NCI-H1930 (cell line): ENCODE data around the gene SLC38A8.

Experiments used
- DNase-seq, 2 experiments: peaks; one replicate each; lab custom pipeline; 2025; lab: John Stamatoyannopoulos, UW

Gene SLC38A8

GRCh38 chr16:84068783-84069462 is 26.3 kb upstream of the SLC38A8 start:
- DNase-seq, result no peak

- DNase-seq, result no peak
Observed at GRCh38 chr16:84068041-84068440, 25.4 kb upstream of the SLC38A8 start.

- no peak for DNase-seq
Observed at GRCh38 chr16:84067640-84068039, 25.0 kb upstream of the SLC38A8 start.

- DNase-seq, result peak in 1 of 2 experiments; percentile 26
Observed at GRCh38 chr16:84065536-84066132, 23.0 kb upstream of the SLC38A8 start.

GRCh38 chr16:84063980-84064379 is 21.4 kb upstream of the SLC38A8 start:
- no peak for DNase-seq

- peak; percentile 10 to 19 for DNase-seq
Observed at GRCh38 chr16:84062734-84063640, 20.4 kb upstream of the SLC38A8 start.

- DNase-seq, result no peak
Observed at GRCh38 chr16:84061236-84061819, 18.7 kb upstream of the SLC38A8 start.

GRCh38 chr16:84059946-84060901 is 17.6 kb upstream of the SLC38A8 start:
- no peak for DNase-seq

- no peak for DNase-seq
Observed at GRCh38 chr16:84059111-84059510, 16.5 kb upstream of the SLC38A8 start.

GRCh38 chr16:84058664-84059063 is 16.1 kb upstream of the SLC38A8 start:
- DNase-seq, result no peak

GRCh38 chr16:84058211-84058610 is 15.6 kb upstream of the SLC38A8 start:
- no peak for DNase-seq

- DNase-seq, result no peak
Observed at GRCh38 chr16:84056933-84057332, 14.3 kb upstream of the SLC38A8 start.

- no peak for DNase-seq
Observed at GRCh38 chr16:84055801-84056634, 13.4 kb upstream of the SLC38A8 start.

- DNase-seq, result no peak
Observed at GRCh38 chr16:84055366-84055765, 12.8 kb upstream of the SLC38A8 start.

- no peak for DNase-seq
Observed at GRCh38 chr16:84054916-84055315, 12.3 kb upstream of the SLC38A8 start.

- DNase-seq, result no peak
Observed at GRCh38 chr16:84054271-84054670, 11.7 kb upstream of the SLC38A8 start.

GRCh38 chr16:84053237-84053636 is 10.6 kb upstream of the SLC38A8 start:
- DNase-seq, result no peak

GRCh38 chr16:84052071-84052622 is 9.6 kb upstream of the SLC38A8 start:
- DNase-seq, result no peak

GRCh38 chr16:84050316-84050715 is 7.7 kb upstream of the SLC38A8 start:
- DNase-seq, result no peak
